Left ventricle myocardium inferior (tissue), 1 donor: ENCODE data around the gene UBL4B. TPM values are rescaled to one million over a fixed set of nuclear protein-coding genes. Genes with fewer than 3 reads are reported as not detected.

ENCODE experiments used
- DNase-seq: peaks from one replicate; pipeline ENCODE4 v3.0.0-alpha.2; 2020
- H3K27ac ChIP-seq: fragments of 200-600 bp; replicated peaks from 2 replicates; pipeline ENCODE4 v1.8.0; 2021
- H3K27me3 ChIP-seq: fragments of 200-600 bp; 2 replicates; pipeline ENCODE4 v1.8.0; 2021; ENCODE audit warnings: low read depth
- H3K36me3 ChIP-seq: fragments of 200-600 bp; 2 replicates; pipeline ENCODE4 v1.8.0; 2021
- H3K4me1 ChIP-seq: fragments of 200-600 bp; 2 replicates; pipeline ENCODE4 v1.8.0; 2021
- H3K4me3 ChIP-seq: fragments of 200-600 bp; 2 replicates; pipeline ENCODE4 v1.8.0; 2021; ENCODE audit warnings: mild to moderate bottlenecking, moderate library complexity
- H3K9me3 ChIP-seq: fragments of 200-600 bp; replicated peaks from 2 replicates; pipeline ENCODE4 v1.8.0; 2021
- intact Hi-C: fragments of 100-400 bp; cut with micrococcal nuclease; formaldehyde crosslinking; loops from one replicate; pipeline ENCODE4 v1.11.0; 2022
- total RNA-seq: library from RNA; stranded (reverse); fragmentation: NEBNext Ultra II Directional; extraction: Animal tissue kit (Norgen Biotek cat#: 25700); gene quantifications from one replicate; pipeline ENCODE4 v1.2.1, GENCODE V29; 2021
- TF ChIP-seq, protein P1 (sequence below): fragments of 200-600 bp; IDR thresholded peaks from 2 replicates; pipeline ENCODE4 v1.8.0; 2021; ENCODE audit warnings: antibody characterized with exemption, mild to moderate bottlenecking, borderline replicate concordance
- donor health status: DM: no; HTN: yes; CAD: no; lungs with severe emphysema.

The UBL4B gene
- total RNA-seq, 1 donor from 2014 or later: not detected

GRCh38 chr1:110102081-110102480 is 10.2 kb upstream of the UBL4B start:
- TF ChIP-seq, protein P1, sequence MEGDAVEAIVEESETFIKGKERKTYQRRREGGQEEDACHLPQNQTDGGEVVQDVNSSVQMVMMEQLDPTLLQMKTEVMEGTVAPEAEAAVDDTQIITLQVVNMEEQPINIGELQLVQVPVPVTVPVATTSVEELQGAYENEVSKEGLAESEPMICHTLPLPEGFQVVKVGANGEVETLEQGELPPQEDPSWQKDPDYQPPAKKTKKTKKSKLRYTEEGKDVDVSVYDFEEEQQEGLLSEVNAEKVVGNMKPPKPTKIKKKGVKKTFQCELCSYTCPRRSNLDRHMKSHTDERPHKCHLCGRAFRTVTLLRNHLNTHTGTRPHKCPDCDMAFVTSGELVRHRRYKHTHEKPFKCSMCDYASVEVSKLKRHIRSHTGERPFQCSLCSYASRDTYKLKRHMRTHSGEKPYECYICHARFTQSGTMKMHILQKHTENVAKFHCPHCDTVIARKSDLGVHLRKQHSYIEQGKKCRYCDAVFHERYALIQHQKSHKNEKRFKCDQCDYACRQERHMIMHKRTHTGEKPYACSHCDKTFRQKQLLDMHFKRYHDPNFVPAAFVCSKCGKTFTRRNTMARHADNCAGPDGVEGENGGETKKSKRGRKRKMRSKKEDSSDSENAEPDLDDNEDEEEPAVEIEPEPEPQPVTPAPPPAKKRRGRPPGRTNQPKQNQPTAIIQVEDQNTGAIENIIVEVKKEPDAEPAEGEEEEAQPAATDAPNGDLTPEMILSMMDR: no peak
- Histone ChIP-seq H3K9me3 (no peaks in the 10 kb centered on the region), H3K27me3 (peaks cover 17% of the 10 kb centered on the region), H3K4me3 (no peak overlapping the region), H3K27ac (no peak overlapping the region), H3K4me1 (peaks cover 8% of the 10 kb centered on the region), H3K36me3 (no peaks in the 10 kb centered on the region)
- no peak for DNase-seq
- intact Hi-C loops: no loop called here

- DNase-seq: peak; percentile 54
- intact Hi-C loops: no loop called here
- TF ChIP-seq, protein P1: peak; percentile 95
- Histone ChIP-seq H3K4me1 (peaks cover 8% of the 10 kb centered on the region), H3K36me3 (no peaks in the 10 kb centered on the region), H3K4me3 (no peak overlapping the region), H3K27me3 (peaks cover 41% of the 10 kb centered on the region), H3K27ac (no peak overlapping the region), H3K9me3 (no peaks in the 10 kb centered on the region)
Observed at GRCh38 chr1:110106013-110106941, 6.0 kb upstream of the UBL4B start.

GRCh38 chr1:110107867-110108469 is 4.3 kb upstream of the UBL4B start:
- DNase-seq: no peak
- no peak overlapping the region for H3K27ac ChIP-seq
- H3K9me3 ChIP-seq: no peaks in the 10 kb centered on the region
- H3K4me1 ChIP-seq: no peaks in the 10 kb centered on the region
- TF ChIP-seq, protein P1: no peak
- H3K27me3 ChIP-seq: peaks cover 58% of the 10 kb centered on the region
- H3K4me3 ChIP-seq: no peak overlapping the region
- H3K36me3 ChIP-seq: no peaks in the 10 kb centered on the region
- intact Hi-C loops: no loop called here

DNA sequence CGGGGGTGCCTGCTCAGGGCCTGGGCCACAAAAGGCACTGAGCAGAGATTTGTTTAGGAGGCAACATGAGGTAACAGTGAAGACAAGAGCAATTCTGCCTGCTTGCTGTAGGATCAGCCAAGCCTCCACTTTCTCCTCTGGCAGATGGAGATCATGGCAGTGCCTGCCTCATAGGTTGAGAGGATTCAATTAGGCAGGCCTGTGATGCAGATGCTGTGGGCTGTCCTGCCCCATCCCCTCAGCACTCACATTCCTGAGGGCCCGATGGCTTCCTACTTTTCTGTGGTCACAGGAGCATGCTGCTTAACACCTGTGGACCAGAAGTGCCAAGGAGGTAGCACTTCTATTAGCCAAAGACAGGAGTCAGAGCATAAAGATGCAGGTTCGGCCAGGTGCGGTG is 1.2 kb upstream of the UBL4B start:
- H3K36me3 ChIP-seq: no peaks in the 10 kb centered on the region

GRCh38 chr1:110112656-110113055 is 413 bp downstream of the UBL4B start:
- intact Hi-C loops: no loop called here
- no peak for DNase-seq
- Histone ChIP-seq H3K4me1 (no peaks in the 10 kb centered on the region), H3K36me3 (no peaks in the 10 kb centered on the region), H3K27me3 (peaks cover 88% of the 10 kb centered on the region), H3K27ac (no peak overlapping the region), H3K9me3 (no peaks in the 10 kb centered on the region), H3K4me3 (no peak overlapping the region)
- TF ChIP-seq, protein P1: no peak

More for the DNA sequence above, 1.2 kb upstream of the UBL4B start:
- intact Hi-C loops: no loop called here
- H3K9me3 ChIP-seq: no peaks in the 10 kb centered on the region
- H3K27ac ChIP-seq: no peak overlapping the region
- H3K27me3 ChIP-seq: peaks cover 89% of the 10 kb centered on the region
- H3K4me3 ChIP-seq: no peak overlapping the region
- TF ChIP-seq, protein P1: no peak
- DNase-seq: no peak
- H3K4me1 ChIP-seq: no peaks in the 10 kb centered on the region
